GM18870 (cell line): ENCODE data around the gene RNF223.
A peak's percentile ranks its signal among the peaks of the same experiment; 100 is the strongest.

Experiments used
- ATAC-seq: cut with Tn5 transposase; IDR thresholded peaks from one replicate; pipeline ENCODE4 v1.9.1; 2021; ENCODE audit warnings: moderate library complexity; ENCODE audit not compliant: unreplicated experiment

The RNF223 gene

GRCh38 chr1:1047407-1047806 is 26.7 kb downstream of the RNF223 start:
- no peak for ATAC-seq

DNA sequence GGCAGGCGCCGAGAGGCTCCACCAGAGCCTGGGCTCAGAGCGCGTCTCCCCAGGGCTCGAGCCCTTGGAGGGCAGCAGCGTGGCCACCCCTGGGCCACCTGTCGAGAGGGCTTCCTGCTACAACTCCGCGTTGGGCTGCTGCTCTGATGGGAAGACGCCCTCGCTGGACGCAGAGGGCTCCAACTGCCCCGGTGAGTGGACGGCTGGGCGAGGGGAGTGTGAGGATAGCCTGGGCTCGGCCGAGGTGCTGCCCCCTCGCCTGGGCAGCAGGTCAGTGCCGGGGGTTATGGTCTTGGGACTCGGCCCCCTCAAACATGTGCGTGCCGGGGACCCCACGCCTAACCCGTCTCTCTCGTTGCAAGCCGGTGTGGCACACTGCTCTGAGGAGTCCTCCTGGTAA is 27.3 kb downstream of the RNF223 start:
- no peak for ATAC-seq

- ATAC-seq, result no peak
These were observed 27.9 kb downstream of the RNF223 start for GRCh38 chr1:1046243-1046642.

- no peak for ATAC-seq
These were observed 29.0 kb downstream of the RNF223 start for GRCh38 chr1:1045129-1045528.

- ATAC-seq, result no peak
These were observed 29.5 kb downstream of the RNF223 start for GRCh38 chr1:1044455-1045078.

- ATAC-seq, result no peak
These were observed 30.2 kb downstream of the RNF223 start for GRCh38 chr1:1043921-1044320.

DNA sequence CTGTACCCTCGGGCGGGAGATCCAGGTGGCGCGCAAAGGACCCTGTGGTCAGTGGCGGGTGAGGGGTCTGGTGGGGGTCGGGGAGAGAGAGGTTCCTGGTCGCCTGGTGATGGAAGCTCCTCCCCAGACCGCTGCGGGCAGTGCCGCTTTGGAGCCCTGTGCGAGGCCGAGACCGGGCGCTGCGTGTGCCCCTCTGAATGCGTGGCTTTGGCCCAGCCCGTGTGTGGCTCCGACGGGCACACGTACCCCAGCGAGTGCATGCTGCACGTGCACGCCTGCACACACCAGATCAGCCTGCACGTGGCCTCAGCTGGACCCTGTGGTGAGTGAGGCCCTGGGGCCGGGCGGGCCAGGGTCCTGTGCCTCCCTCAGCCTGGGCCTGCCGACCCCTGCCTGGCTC is 30.7 kb downstream of the RNF223 start:
- no peak for ATAC-seq

DNA sequence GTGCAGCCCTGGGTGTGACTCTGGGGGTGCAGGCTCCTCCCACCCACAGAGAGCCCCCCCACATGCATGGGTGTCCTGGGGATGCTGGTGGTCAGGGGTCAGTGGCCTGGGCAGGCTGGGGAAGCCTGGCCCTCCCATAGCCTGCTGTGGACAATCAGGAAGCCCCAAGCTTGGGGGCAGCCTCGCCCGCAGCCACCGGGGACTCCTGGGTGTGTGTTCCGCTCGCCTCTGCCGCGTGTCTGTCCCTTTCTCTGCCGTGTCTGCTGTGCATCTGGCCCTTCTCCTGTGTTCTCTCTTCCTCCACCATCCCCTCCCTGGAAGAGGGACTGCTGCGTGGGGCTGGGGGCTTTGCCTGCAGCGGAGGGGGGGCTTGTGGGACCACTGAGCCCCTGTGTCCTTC is 31.3 kb downstream of the RNF223 start:
- ATAC-seq, result no peak

- no peak for ATAC-seq
These were observed 32.2 kb downstream of the RNF223 start for GRCh38 chr1:1041873-1042272.

DNA sequence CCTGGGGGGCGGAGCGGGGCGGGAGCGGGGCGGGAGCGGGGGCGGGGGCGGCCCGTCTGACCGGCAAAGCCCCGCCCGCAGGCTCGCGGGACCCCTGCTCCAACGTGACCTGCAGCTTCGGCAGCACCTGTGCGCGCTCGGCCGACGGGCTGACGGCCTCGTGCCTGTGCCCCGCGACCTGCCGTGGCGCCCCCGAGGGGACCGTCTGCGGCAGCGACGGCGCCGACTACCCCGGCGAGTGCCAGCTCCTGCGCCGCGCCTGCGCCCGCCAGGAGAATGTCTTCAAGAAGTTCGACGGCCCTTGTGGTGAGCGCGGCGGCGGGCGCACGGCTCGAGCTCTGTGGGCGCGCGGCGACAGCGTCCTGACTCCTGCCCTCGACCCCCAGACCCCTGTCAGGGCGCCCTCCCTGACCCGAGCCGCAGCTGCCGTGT is 33.0 kb downstream of the RNF223 start:
- no peak for ATAC-seq

GRCh38 chr1:1040004-1040991 is 33.8 kb downstream of the RNF223 start:
- ATAC-seq, result no peak

GRCh38 chr1:1039145-1039910 is 34.8 kb downstream of the RNF223 start:
- no peak for ATAC-seq

- no peak for ATAC-seq
These were observed 35.4 kb downstream of the RNF223 start for GRCh38 chr1:1038694-1039093.

- no peak for ATAC-seq
These were observed 36.5 kb downstream of the RNF223 start for GRCh38 chr1:1037366-1038327.

DNA sequence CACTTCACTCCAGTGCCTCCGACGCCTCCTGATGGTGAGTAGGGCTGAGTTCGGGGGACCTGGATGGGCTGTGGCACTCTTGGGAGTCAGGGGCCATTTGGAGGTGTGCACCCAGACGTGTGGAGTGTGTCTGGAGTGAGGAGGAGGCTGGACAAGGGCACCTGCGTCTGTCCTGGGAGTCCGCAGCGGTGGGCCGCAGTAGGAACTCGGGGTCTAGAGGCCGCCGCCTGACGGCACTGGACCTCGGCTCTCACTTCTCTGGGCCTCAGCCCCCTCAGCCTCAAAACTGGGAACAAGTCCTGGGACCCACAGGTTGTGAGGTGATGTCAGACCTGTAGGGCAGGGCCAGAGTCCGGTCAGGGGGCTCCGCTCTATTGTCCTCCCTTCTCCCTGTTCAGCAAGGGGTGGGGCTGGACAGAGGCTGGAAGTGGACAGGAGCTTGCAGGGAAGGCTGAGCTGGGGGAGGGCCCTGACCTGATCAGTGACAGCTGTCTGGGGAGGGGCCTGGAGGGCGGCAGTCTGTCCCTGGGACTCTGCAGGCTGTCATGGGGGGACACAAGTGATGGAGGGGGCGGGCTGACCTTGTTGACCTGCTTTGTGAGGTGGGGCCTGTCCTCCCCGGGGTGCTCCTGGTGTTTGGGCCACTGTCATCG is 38.7 kb downstream of the RNF223 start:
- ATAC-seq, result no peak

GRCh38 chr1:1034439-1034781 is 39.7 kb downstream of the RNF223 start:
- no peak for ATAC-seq

GRCh38 chr1:1033731-1034438 is 40.2 kb downstream of the RNF223 start:
- ATAC-seq, result no peak

DNA sequence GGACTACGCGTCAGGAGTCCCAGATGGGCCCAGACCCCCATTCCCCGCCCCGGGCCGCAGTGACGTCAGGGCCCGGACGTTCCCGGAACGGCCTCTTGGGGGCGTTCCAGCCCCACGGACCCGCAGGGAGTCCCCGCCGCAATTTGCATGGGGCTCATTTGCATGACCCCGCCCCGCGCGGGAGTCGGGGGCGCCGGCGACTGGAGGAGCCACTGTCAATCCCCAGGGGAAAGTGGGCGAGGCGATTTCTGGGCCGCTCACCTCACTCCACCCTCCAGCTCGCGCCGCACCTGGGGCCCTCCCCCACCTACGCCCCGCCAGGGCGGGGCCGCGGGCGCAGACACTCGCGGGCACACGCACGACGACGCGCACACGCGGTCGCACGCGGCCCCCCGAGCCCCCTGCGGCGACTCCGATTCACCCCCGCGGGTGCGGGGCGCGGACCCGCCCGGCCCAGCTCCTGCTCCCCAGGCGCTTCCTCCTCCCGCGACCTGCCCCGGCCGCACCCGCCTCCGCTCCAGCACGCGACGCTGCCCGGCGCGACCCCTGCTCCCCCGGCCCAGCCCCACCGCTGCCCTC is 41.0 kb downstream of the RNF223 start:
- peak; percentile 73 for ATAC-seq

GRCh38 chr1:1032424-1032823 is 41.7 kb downstream of the RNF223 start:
- ATAC-seq, result no peak
